ENCODE results near the gene TAS2R42. TPM values are rescaled to one million over a fixed set of nuclear protein-coding genes. Genes with fewer than 3 reads are reported as not detected.

Gene TAS2R42, protein sequence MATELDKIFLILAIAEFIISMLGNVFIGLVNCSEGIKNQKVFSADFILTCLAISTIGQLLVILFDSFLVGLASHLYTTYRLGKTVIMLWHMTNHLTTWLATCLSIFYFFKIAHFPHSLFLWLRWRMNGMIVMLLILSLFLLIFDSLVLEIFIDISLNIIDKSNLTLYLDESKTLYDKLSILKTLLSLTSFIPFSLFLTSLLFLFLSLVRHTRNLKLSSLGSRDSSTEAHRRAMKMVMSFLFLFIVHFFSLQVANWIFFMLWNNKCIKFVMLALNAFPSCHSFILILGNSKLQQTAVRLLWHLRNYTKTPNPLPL
- not detected for polyA plus RNA-seq (2013, experiment 1 of 2; ENCODE audit: insufficient read length)
- not detected for polyA plus RNA-seq (2013, experiment 2 of 2; ENCODE audit: insufficient read length)

DNA sequence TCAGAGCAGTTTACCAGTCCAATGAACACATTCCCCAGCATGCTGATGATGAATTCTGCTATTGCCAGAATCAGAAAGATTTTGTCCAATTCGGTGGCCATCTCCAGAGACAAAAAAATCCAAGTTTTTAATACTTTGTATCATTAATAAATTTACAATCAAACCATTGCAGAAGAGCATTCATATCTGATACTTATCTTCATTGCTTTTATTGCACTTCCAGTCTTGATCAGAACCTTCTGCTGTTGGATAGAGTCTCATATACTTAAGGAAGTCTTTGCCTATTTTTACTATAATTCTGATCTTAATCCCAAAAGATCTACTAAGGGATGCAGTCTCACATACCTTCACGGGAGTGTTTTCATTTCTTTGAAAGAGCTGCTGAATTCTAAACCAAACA is at the start of gene TAS2R42:
TAS2R42 (minus strand) TSS at position 101 of the 400 bp plus-strand sequence; CDS start at position 101, 0 bp downstream.
- DNase-seq: no peak

DNA sequence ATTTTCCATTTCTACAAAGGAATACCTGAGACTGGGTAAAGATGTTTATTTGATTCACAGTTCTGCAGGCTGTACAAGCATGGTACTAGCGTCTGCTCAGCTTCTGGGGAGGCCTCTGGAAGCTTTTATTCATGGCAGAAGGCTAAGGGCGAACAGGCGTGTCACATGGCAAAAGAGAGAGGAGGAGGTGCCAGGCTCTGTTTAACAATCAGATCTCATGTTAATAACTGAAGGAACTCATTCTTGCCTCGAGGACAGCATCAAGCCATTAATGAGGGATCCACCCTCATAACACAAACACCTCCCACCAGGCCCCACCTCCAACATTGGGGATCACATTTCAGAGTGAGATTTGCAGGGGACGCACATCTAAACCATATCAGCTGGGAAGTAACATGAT is 46.8 kb upstream of the TAS2R42 start:
- no peak for DNase-seq

DNA sequence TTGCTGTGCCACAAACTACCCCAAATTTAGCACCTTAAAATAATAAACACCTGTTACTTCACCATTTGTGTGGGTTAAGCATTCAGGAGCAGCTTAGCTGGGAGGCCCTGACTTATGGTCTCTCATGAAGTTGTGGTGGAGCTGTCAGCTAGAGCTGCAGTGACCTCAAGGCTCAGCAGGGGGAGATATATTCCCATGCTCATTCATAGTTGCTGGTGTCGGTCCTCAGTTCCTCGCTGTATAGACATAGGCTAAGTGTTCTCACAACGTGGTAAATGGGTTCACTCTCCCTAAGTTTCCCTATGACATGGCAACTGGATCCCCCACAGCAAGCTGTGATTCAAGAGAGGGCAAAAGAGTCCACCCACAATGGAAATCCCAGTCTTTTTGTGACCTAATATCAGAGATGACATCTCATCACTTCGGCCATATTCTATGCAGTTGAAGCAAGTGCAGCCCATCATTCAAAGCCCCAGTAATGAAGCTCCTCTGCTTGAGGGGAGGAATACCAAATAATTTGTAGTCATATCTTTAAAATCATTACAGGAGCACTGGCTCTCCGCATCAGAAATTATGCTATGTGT is 41.7 kb upstream of the TAS2R42 start:
- peak; percentile 15 for DNase-seq

DNA sequence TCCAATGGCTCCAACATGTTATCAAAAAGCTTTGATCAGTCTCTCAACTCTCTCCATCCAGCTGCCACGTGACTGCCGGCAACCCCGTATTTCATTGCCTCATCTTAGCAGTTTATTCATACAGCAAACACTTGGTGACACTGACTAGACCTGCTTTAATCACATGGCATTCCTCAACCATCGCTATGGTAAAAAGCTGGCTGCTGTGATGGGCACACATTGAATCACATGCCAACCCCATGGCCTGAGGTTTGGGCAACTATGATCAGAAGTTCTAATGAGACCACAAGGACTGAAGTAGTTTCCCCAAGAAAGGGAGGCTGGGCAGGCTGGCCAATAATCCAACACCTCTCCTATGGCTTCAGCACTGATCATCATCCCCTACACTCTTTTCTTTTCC is 40.6 kb upstream of the TAS2R42 start:
- DNase-seq: no peak

DNA sequence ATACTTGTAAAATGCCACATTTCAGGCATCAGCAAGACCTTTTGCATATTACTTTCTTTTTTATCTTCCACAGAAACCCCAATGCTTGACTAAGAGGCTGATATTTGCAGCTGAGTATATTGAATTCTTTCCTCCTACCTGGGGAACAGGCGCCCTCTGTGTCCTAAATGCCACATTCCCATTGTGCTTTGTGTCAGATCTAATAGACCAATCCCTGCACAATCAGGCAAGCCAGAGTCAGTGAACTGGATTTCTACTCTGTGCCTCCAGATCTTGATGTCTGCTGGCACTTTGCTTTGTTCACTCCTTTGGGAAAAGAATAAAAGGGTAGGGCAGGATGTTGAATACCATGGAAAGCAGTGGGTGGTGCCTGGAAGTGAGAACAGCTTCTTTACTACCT is 22.4 kb upstream of the TAS2R42 start:
- no peak for DNase-seq

DNA sequence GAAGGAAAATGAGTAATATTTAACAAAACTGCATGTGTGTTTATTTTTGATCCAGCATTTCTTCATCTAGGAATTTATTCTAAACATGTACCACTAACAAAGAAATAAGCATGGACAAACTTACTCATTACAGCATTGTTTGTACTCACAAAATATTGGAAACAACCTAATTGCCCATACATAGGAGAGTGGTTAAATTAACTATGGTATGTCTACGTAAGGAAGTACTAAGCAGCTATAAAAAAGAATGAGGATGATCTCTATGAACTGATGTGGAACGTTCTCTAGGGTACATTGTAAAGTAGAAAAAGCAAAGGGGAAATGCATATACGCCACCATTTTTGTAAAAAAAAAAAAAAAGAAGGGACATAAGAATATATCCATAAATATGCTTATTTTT is 17.4 kb upstream of the TAS2R42 start:
- no peak for DNase-seq

DNA sequence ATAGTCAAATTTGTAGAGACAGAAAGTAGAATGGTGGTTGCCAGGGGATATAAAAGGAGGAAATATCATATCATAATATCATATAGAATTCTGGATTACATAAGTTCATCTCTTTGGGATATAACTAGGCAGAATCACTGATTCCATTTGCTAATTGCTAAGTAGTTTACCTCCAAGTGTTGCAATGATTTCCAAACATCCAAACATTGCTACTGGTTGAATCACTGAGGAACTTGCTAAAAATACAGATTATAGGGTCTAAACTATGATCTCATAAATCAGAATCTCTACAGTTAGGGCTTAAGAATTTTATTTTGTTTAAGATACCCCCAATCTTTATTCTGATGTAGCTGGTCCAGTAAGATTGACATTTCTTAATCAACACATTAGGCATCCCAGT is 16.1 kb upstream of the TAS2R42 start:
- DNase-seq: no peak

DNA sequence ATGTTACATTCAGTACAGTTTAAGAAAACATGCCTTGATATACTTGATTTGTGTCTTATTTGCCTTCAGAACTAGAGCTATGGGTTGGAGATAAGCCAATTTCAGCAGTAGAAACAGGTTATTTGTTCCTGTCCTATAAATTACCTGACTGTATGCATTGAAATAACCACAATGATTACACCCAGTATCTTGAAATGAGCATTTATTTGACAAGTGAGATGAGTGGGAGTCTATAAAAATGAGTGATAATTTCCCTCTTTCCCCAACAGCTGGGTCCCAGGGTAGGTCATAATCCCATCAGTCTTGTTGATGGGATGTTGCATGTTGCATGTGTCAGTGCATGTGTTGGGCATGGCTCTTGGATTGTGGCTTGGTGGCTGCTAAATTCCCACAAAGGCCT is 3.7 kb downstream of the TAS2R42 start:
- no peak for DNase-seq

DNA sequence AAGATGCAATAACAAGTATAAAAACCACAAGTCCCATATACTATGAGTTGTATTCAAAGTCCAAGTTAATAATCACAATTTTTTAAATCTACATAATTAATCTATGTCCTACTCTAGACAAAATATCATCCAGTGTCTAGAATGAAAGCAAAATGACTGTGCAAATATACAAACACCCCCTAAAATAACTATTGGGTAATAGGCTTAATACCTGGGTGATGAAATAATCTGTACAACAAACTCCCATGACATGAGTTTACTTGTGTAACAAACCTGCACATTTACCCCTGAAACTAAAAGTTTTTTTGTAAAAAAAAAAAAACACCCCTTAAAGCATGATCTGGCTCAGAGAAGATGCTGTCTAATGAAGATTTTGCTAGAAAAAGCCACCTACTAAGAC is 4.2 kb downstream of the TAS2R42 start:
- no peak for DNase-seq

DNA sequence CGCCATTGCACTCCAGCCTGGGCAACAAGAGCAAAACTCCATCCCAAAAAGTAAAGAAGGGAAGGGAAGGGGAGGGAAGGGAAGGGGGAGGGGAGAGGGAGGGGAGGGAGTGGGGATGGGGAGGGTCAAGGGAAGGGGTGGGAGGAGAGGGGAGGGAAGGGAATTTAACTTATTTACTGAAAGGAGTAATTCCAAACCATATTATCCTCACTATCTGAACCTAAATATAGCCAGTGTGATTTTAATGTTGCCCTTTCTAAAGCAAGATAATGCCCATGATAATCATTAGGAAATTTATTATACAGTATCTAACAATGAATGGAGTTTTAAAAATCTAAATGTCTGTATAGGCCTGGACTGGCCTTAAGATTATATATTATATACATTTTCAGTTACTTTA is 8.5 kb downstream of the TAS2R42 start:
- DNase-seq: no peak

DNA sequence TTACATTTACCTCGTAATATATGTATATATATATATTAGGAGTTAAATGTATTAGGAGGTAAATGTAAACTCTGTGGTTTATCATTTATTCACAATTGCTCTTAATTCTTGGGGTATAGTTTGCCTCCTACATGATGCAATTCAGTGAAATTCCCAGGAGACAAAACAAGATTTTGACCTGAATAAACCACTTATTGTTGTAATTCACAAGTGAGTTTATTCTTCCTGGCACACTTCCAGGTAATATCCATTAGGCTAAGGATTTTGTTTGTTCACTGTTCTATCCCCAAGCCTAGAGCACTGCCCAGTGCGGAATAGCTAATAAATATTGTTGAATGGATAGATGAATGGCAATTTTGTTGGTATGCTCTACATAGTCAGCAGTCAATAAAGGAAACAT is 12.7 kb downstream of the TAS2R42 start:
- peak; percentile 39 for DNase-seq

DNA sequence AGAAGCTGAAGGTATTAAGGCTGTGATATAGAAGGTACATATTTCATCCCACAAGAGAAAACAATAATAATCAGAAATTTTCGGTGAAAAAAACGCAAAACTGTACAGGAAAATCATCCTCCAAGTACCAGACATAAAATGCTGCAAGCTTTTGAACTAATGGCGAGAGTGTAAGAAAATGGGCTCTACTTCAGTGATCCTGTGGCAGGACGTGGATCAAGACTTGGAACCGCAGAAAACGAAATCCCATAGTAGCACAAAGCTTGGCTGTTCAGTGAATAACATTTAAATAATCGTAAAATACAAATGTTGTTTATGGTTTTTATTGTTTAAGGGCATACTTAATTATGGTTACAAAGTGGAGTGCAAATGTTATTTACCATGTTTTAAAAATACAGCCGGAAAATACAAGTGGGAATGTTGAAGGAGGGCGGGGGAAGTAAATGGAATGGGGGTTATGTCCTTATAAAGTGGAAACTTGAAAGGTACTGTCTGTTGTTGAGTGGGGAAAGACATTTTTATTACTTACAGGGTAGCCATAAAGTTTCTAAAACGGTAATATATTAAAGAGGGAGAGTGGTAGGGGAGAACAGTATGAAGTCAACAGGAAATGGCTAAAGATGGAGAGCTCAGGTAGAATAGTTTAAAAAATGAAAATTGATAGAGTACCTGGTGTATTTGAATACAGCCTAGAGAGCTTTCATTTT is 14.6 kb downstream of the TAS2R42 start:
- DNase-seq: peak; percentile 5

DNA sequence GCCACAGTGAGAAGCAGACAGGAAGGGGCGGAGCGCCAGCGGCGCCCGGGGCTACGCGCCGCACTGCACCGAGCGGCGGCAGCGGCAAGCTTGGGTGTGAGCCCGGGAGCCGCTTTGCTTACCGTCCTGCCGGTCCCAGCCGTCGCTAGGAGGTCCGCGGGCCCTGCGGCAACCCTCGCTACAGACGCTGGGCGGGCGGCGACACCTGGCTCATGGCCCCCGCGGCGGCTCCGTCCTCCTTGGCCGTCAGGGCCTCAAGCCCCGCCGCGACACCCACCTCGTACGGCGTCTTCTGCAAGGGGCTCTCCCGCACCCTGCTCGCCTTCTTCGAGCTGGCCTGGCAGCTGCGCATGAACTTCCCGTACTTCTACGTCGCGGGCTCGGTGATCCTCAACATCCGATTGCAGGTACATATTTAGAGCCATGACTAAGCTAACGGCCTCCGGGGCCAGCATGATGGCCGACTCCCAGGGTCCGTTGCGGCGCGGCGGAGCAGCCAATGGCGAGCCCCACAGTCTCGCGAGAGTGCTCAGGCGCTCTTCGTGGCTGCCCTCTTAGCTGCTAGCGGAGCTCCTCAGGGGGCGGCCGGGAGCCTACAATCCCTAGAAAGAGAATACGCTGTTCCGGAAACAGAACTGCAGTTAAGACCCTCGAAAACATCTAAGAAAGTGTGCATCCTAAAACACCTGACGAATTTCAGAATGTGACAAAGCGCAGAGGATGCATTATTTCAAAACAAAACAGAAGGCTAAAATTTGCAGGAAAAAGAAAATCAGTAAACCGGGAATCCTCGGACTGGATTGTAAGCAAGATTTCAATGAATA is 15.4 kb downstream of the TAS2R42 start, which contains the start of gene SMIM10L1:
SMIM10L1 (plus strand) TSS at position 50 of the 824 bp plus-strand sequence; CDS start at position 213, 163 bp downstream.
- peak; percentile 96 for DNase-seq

DNA sequence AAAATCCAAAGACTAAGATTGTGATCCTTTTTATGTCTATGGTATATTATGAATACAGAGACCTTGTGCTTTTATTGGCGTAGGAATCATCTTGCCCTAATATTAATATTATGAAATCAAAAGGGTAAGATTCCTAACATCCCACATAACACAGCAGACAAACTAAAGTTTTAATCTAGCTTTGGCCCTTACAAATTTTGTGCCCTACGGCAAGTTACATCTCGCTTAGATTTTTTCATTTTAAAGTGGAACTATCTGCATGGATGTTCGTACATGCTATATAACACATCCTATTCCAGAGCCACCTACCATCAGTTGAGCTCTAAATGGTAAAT is 16.0 kb downstream of the TAS2R42 start:
- no peak for DNase-seq

DNA sequence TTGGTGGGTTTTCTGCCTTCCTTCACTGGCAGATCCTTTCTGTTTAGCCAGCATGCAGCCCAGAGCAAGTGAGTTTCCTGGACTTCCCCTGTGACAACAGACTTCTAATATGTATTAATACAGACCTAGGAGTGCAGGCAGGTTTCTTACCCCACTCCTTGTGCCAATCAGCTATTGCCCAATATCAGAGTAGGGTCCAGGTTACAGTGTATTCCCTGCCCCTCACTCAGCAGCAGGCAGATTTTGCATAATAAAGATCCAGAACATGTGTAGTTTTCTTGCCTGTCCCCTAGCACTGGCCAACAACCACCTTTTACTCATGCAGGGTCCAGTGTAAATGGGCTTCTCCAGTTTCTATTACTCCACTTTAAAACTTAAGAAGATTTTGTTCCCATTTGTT is 20.4 kb downstream of the TAS2R42 start:
- no peak for DNase-seq

DNA sequence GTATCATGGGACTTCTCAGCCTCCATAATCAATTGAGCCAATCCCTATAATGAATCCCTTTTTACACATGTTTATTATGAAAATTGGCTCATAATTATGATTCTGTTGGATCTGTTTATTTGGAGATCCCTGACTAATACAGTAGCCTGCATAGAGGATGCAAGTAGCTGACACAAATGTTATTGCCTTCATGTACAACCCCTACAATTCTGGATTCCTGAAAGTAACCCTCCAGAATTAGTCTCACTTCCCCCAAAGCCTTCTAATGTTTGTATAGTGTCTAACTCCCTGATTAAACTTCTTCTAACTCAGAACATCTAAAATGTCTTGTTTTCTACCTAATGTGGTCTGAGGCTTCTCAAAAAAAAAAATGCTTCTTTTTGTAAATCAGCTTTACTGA is 22.4 kb downstream of the TAS2R42 start:
- DNase-seq: no peak

DNA sequence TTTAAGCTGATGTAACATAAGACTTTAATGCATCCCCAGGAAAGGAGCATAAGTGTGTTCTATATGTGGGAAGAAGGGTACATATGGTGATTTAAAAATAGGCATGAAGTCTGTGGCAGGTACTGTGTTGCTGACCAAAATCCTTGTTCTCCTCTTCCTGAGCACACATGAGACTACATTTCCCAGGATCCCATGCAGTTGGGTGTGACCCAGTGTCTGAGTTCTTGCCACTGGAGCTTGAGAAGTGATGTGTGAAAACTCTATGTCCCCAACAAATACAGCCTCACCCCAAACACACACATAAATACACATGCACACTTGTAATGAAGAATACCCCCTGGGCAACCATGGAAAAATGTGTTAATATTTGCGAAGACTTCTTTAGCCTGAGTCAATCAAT is 24.2 kb downstream of the TAS2R42 start:
- DNase-seq: no peak

DNA sequence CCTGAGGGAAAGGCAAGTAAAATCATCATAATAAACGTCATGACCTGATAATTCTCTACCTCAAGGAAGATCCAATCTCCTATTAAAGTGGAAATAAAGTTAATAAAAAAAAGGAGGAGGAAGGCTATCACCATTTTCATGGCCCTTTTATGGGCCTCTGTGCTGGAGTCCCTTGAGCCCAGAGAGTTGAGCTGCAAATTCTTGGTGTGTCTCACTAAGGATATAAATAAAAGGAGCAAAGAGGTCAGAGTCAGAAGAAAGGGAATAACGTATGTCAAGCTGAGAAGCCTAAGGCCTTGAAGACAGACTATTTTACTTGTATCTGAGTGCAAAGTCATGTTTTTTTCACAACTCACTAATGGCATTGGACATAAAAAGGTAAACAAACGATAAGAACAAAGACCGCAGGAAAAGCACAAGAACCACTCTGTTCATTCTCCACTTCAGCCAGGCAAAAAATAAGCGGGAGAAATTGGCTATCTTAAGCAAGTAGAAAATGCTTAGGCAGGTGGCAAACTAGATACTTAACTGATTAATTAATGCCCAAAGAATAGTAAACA is 27.8 kb downstream of the TAS2R42 start:
- no peak for DNase-seq

DNA sequence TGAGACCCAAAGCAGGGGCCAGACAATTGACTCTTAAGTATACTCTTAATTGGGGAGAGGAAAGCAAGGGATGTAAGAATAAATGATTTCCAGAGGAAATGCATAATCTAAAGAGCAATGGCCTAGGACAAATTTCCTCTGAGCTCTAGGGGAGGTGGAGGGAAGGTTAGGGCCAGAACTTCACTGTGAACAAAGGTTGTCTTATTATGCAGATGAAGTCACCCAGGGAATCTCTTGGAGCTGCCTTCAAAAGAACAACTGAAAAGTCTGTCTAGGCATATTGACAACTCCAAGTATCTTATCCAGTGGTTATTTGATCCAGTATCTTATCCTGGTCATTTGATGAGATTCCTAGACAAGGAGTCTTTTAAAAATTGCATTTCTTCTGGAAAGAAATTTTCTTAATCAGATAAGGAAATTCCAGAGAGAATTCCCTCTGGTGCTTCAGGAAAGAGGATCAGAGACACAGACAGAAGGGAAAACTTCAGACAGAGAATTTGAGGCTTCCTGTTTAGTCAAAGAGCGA is 32.3 kb downstream of the TAS2R42 start:
- DNase-seq: no peak

DNA sequence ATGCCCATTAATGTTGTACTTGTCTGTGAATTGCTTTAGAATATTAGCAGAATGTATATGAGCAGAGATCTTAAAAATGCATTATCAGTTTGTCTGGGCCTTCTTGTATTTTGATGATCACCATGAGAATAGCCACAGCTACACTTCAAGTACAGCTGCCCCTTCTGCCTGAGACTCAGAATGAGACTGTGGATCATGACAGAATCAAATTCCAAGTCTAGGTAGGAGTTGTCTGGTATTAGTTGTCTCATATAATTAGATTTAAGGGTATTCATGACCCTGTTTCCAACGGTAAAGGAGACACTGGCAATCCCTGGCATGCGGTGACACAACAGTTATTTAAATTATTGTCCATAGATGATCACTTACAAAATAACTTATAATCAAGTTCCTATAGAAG is 34.0 kb downstream of the TAS2R42 start:
- no peak for DNase-seq

DNA sequence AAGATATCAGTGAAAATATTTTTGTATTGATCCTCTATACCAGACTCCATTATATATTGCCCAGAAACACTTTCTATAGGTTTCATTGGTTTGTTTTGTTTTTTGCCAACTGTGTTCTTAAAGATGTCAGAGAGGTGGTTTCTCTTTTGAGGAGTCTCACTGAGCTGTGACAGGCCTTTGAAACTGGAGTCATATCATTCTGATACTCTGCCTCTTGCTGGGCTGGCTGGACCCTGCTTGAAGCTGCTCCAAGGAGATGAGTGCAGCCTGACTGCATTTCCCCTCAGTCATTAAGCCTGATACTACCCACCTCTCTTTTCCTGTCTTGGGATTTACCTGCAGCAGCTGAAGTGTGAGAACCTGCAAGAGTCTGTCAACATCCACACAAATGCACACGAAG is 35.9 kb downstream of the TAS2R42 start:
- no peak for DNase-seq

DNA sequence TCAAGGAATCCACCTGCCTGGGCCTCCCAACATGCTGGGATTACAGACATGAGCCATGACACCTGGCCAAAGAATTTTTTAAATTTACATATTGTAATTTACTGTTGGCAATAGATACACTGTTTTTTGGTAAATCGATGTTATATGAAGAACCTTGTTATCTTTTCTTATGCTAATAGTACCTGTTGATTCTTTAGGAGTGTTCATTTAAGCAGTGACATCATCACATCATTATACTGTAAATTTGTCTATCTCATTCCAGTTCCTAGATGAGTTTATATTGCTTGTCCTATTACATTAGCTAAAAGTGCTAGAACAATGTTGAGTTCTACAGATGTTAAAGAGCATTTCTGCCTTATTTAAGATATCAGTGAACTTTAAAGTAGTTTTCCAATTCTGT is 39.3 kb downstream of the TAS2R42 start:
- DNase-seq: no peak
